CD14-positive monocyte (primary cell): ENCODE data around the gene SLC1A7. TPM values are rescaled to one million over a fixed set of nuclear protein-coding genes. Genes with fewer than 3 reads are reported as not detected.

Source experiments
- DNase-seq, 3 donors: peaks; one replicate each; pipeline ENCODE4 v3.0.0-alpha.2; 2011 to 2022
- H2AFZ ChIP-seq: 2 replicates; pipeline ENCODE4 v1.6.0; 2012; ENCODE audit warnings: mild to moderate bottlenecking, low read depth, low read length, inconsistent platforms; ENCODE audit not compliant: insufficient read depth, poor library complexity, severe bottlenecking
- H3K27ac ChIP-seq, 2 donors: 1 replicate in 1 of 2; 2 replicates in 1 of 2; pipeline ENCODE4 v1.5.1; 2012 to 2013; ENCODE audit warnings: low read length in 2 of 2, control low read depth in 1 of 2, inconsistent platforms in 1 of 2, low read depth in 1 of 2, mild to moderate bottlenecking in 1 of 2
- H3K27me3 ChIP-seq, 2 donors: one replicate each; pipeline versions ENCODE4 v1.6.0 to v1.6.1; 2011 to 2013; ENCODE audit warnings: low read length in 2 of 2; ENCODE audit not compliant: control insufficient read depth in 2 of 2, insufficient read depth in 2 of 2
- H3K36me3 ChIP-seq, 2 donors: replicated peaks in 1 of 2; 1 replicate in 1 of 2; 2 replicates in 1 of 2; pipeline versions ENCODE4 v1.5.1 to v1.6.1; 2012 to 2013; ENCODE audit warnings: low read length in 2 of 2, control low read depth in 1 of 2, inconsistent platforms in 1 of 2, mild to moderate bottlenecking in 1 of 2; ENCODE audit not compliant: insufficient read depth in 2 of 2, control insufficient read depth in 1 of 2
- H3K4me1 ChIP-seq, 2 donors: 1 replicate in 1 of 2; 2 replicates in 1 of 2; pipeline versions ENCODE4 v1.5.1 to v1.6.1; 2012 to 2013; ENCODE audit warnings: low read length in 2 of 2, control low read depth in 1 of 2, inconsistent platforms in 1 of 2, mild to moderate bottlenecking in 1 of 2, moderate library complexity in 1 of 2; ENCODE audit not compliant: insufficient read depth in 2 of 2, control insufficient read depth in 1 of 2
- H3K4me2 ChIP-seq: replicated peaks from 2 replicates; pipeline ENCODE3; 2012; ENCODE audit warnings: low read length, moderate library complexity, mild to moderate bottlenecking; ENCODE audit not compliant: poor library complexity, severe bottlenecking; ENCODE audit errors: extremely low read depth
- H3K4me3 ChIP-seq, 3 experiments: fragments of 200-600 bp in 1 of 3; sonication (generic) in 1 of 3; replicated peaks in 1 of 3; 1 replicate in 2 of 3; 2 replicates in 1 of 3; pipeline ENCODE4 v1.5.1; 2011 to 2013; ENCODE audit warnings: low read length in 3 of 3, mild to moderate bottlenecking in 3 of 3, control low read depth in 2 of 3, low read depth in 2 of 3, inconsistent platforms in 1 of 3, moderate library complexity in 1 of 3
- H3K79me2 ChIP-seq: 2 replicates; pipeline ENCODE4 v1.6.0; 2012; ENCODE audit warnings: mild to moderate bottlenecking, control low read depth, inconsistent platforms, low read length, moderate library complexity; ENCODE audit not compliant: insufficient read depth
- H3K9ac ChIP-seq: 2 replicates; pipeline ENCODE4 v1.6.0; 2017; ENCODE audit warnings: low read length, mild to moderate bottlenecking; ENCODE audit not compliant: insufficient read depth, poor library complexity, severe bottlenecking
- H3K9me3 ChIP-seq, 2 donors: replicated peaks in 1 of 2; 1 replicate in 1 of 2; 2 replicates in 1 of 2; pipeline versions ENCODE4 v1.5.1 to v1.6.1; 2012 to 2013; ENCODE audit warnings: low read length in 2 of 2, control low read depth in 1 of 2; ENCODE audit not compliant: control insufficient read depth in 1 of 2, insufficient read depth in 1 of 2
- H4K20me1 ChIP-seq: 2 replicates; pipeline ENCODE4 v1.6.0; 2012; ENCODE audit warnings: mild to moderate bottlenecking, low read length, control low read depth, moderate library complexity; ENCODE audit not compliant: insufficient read depth
- H3K27ac Mint-ChIP-seq, 7 donors: one replicate each; pipeline ENCODE4 v1.8.0; 2020; ENCODE audit warnings: mild to moderate bottlenecking in 7 of 7, mixed read lengths in 7 of 7, moderate library complexity in 6 of 7, inconsistent platforms in 2 of 7
- H3K27me3 Mint-ChIP-seq, 3 donors: one replicate each; pipeline ENCODE4 v1.8.0; 2021 to 2022; ENCODE audit warnings: low read depth in 3 of 3, mild to moderate bottlenecking in 3 of 3, mixed read lengths in 3 of 3, moderate library complexity in 3 of 3, inconsistent platforms in 1 of 3
- H3K36me3 Mint-ChIP-seq, 2 donors: one replicate each; pipeline ENCODE4 v1.8.0; 2020; ENCODE audit warnings: mixed read lengths in 2 of 2, inconsistent platforms in 1 of 2, mild to moderate bottlenecking in 1 of 2
- H3K4me1 Mint-ChIP-seq: one replicate; pipeline ENCODE4 v1.8.0; 2020; ENCODE audit warnings: mild to moderate bottlenecking, mixed read lengths
- H3K4me3 Mint-ChIP-seq, 2 donors: one replicate each; pipeline ENCODE4 v1.8.0; 2020; ENCODE audit warnings: mild to moderate bottlenecking in 2 of 2, mixed read lengths in 2 of 2, moderate library complexity in 1 of 2
- H3K9me3 Mint-ChIP-seq, 7 donors: one replicate each; pipeline ENCODE4 v1.8.0; 2020 to 2022; ENCODE audit warnings: mixed read lengths in 7 of 7, mild to moderate bottlenecking in 6 of 7, moderate library complexity in 6 of 7, inconsistent platforms in 2 of 7
- WGBS: methylation state at CpG from one replicate; pipeline ENCODE4 v1.1.5; 2013; ENCODE audit warnings: missing lambda C conversion rate; ENCODE audit not compliant: insufficient coverage; 5-methylcytosine and 5-hydroxymethylcytosine counted together
- intact Hi-C, 2 donors: fragments of 100-400 bp; cut with micrococcal nuclease; formaldehyde crosslinking; loops; one replicate each; pipeline versions ENCODE4 v1.15.0 to v1.15.1; 2023
- polyA plus RNA-seq, 3 donors: library from polyadenylated mRNA; depleted of rRNA in 1 of 3; unstranded in 2 of 3; stranded (reverse) in 1 of 3; fragments of 300-500 nt in 2 of 3; fragments of >200 nt in 1 of 3; fragmentation: Illumina TruSeq in 2 of 3; gene quantifications; 1 replicate in 2 of 3; 2 replicates in 1 of 3; pipeline ENCODE4 v1.2.3, GENCODE V29; 2012 to 2021
- TF ChIP-seq, protein P1 (sequence below): fragments of 200-600 bp; IDR thresholded peaks from one replicate; pipeline ENCODE4 v1.8.0; 2022; ENCODE audit warnings: antibody characterized with exemption, mild to moderate bottlenecking

SLC1A7 gene
- polyA plus RNA-seq, 3 donors, result not detected

DNA sequence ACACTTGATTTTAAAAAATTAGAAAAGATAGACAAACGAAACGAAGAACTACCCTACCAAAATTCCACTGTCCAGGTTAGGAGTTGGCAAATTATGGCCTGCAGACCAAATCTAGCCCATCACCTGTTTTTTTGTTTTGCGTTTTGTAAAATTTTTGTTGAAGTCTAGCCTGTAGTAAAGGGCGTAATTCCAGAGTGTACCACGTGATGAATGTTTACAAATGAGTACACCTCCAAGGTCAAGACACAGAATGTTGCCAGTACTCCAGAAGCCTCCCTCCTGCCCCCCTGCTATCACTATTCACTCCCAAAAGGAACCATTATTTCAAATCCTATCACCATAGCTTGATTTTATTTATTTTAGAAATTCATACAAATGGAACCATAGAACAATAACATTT is 97.5 kb downstream of the SLC1A7 start:
- Mint-ChIP-seq H3K9me3 (no peaks in the 10 kb centered on the region), H3K27ac (no peak overlapping the region), H3K27me3 (peaks cover 0 to 2% (median 1%) of the 10 kb centered on the region in 3 donors), H3K4me1 (no peaks in the 10 kb centered on the region), H3K4me3 (no peak overlapping the region), H3K36me3 (peaks cover 53 to 71% of the 10 kb centered on the region in 2 donors)
- TF ChIP-seq, protein P1, sequence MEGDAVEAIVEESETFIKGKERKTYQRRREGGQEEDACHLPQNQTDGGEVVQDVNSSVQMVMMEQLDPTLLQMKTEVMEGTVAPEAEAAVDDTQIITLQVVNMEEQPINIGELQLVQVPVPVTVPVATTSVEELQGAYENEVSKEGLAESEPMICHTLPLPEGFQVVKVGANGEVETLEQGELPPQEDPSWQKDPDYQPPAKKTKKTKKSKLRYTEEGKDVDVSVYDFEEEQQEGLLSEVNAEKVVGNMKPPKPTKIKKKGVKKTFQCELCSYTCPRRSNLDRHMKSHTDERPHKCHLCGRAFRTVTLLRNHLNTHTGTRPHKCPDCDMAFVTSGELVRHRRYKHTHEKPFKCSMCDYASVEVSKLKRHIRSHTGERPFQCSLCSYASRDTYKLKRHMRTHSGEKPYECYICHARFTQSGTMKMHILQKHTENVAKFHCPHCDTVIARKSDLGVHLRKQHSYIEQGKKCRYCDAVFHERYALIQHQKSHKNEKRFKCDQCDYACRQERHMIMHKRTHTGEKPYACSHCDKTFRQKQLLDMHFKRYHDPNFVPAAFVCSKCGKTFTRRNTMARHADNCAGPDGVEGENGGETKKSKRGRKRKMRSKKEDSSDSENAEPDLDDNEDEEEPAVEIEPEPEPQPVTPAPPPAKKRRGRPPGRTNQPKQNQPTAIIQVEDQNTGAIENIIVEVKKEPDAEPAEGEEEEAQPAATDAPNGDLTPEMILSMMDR, result no peak
- no peak overlapping the region for H2AFZ ChIP-seq
- H4K20me1 ChIP-seq, result no peaks in the 10 kb centered on the region
- H3K9ac ChIP-seq, result no peak overlapping the region
- H3K79me2 ChIP-seq, result no peaks in the 10 kb centered on the region
- no peak overlapping the region for H3K4me2 ChIP-seq
- no peaks in the 10 kb centered on the region for H3K9me3 ChIP-seq
- no peak for DNase-seq
- no peak overlapping the region for H3K4me3 ChIP-seq
- H3K36me3 ChIP-seq, result peaks cover 33 to 94% of the 10 kb centered on the region in 2 donors
- WGBS, result no CpG with 5 or more reads among the region's 5 CpGs
- H3K4me1 ChIP-seq, result no peaks in the 10 kb centered on the region
- H3K27me3 ChIP-seq, result no peaks in the 10 kb centered on the region
- intact Hi-C loops, result no loop called here
- no peak overlapping the region for H3K27ac ChIP-seq

DNA sequence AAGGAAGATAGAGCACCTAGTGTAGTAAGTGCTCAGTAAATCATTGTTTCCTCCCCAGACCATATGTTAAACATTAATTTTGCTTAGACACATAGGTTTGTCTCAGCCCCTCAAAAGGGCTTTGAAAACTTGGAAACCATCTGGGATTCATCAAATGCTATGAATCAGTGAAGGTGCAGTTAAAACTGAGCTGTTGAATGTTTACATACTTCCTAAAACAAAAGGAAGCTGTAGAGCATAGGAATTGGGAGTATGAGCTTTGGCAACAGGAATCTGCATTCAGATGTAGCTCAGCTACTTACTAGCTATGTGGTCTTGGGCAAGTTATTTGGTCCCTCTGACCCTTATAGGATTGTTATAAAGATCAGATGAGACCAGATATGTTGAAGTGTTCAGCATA is 99.2 kb downstream of the SLC1A7 start:
- Histone ChIP-seq H4K20me1 (no peaks in the 10 kb centered on the region), H2AFZ (no peak overlapping the region), H3K4me3 (no peak overlapping the region), H3K4me2 (no peak overlapping the region), H3K4me1 (no peaks in the 10 kb centered on the region), H3K79me2 (no peaks in the 10 kb centered on the region), H3K27me3 (no peaks in the 10 kb centered on the region), H3K9me3 (no peaks in the 10 kb centered on the region), H3K36me3 (peaks cover 34 to 94% of the 10 kb centered on the region in 2 donors), H3K27ac (no peak overlapping the region), H3K9ac (no peak overlapping the region)
- Mint-ChIP-seq H3K27ac (no peak overlapping the region), H3K4me1 (no peaks in the 10 kb centered on the region), H3K4me3 (no peak overlapping the region), H3K27me3 (peaks cover 0 to 2% (median 1%) of the 10 kb centered on the region in 3 donors), H3K36me3 (peaks cover 54 to 69% of the 10 kb centered on the region in 2 donors), H3K9me3 (no peaks in the 10 kb centered on the region)
- intact Hi-C loops, result no loop called here
- TF ChIP-seq, protein P1, result no peak
- no peak for DNase-seq
